GM12875 (cell line): ENCODE data around the gene TECTA.

Experiments
- H3K4me3 ChIP-seq: one replicate; pipeline ENCODE4 v1.5.1; 2011; ENCODE audit warnings: low read depth, low read length, control low read depth
- TF ChIP-seq, protein P1 (sequence below): IDR thresholded peaks from 2 replicates; pipeline ENCODE4 v1.5.1; 2011; ENCODE audit warnings: low read depth, mild to moderate bottlenecking, control low read depth, inconsistent platforms, low read length, moderate library complexity, borderline replicate concordance; ENCODE audit not compliant: insufficient read depth

The TECTA gene

DNA sequence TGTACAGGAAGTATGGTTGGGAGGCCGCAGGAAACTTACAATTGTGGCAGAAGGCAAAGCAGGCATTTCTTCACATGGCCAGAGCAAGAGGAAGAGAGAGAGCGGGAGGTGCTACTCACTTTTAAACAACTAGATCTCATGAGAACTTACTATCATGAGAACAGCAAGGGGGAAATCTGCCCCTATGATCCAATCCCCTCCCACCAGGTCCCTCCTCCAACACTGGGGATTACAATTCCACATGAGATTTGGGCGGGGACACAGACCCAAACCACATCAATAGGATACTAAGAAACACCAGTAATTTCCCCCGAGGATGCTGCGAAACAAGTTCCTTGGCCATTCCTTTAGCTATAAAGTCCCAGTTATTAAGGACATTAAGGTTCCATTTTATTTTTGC lies 97.4 kb downstream of the TECTA start:
- no peak overlapping the region for H3K4me3 ChIP-seq
- TF ChIP-seq, protein P1, sequence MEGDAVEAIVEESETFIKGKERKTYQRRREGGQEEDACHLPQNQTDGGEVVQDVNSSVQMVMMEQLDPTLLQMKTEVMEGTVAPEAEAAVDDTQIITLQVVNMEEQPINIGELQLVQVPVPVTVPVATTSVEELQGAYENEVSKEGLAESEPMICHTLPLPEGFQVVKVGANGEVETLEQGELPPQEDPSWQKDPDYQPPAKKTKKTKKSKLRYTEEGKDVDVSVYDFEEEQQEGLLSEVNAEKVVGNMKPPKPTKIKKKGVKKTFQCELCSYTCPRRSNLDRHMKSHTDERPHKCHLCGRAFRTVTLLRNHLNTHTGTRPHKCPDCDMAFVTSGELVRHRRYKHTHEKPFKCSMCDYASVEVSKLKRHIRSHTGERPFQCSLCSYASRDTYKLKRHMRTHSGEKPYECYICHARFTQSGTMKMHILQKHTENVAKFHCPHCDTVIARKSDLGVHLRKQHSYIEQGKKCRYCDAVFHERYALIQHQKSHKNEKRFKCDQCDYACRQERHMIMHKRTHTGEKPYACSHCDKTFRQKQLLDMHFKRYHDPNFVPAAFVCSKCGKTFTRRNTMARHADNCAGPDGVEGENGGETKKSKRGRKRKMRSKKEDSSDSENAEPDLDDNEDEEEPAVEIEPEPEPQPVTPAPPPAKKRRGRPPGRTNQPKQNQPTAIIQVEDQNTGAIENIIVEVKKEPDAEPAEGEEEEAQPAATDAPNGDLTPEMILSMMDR, result no peak

DNA sequence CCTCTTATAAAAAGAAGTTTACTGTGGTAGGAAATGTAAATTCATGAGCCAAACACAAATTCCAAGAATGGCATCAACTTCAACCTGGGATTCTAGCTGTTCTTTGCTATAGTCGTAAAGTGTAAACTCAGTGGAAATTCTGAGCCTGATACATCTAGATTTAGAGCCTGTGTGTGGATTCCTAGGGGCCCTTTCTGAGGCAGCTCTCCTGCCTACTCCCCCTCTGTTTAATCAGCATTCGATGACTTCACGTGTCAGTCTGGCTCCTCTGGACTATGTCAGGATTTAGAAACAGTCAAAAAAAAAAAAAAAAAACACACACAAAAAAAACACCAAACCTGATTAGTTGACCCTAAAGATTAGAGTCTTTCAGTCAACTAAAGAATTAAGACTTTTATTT lies 98.5 kb downstream of the TECTA start:
- TF ChIP-seq, protein P1, result no peak
- H3K4me3 ChIP-seq, result no peak overlapping the region

DNA sequence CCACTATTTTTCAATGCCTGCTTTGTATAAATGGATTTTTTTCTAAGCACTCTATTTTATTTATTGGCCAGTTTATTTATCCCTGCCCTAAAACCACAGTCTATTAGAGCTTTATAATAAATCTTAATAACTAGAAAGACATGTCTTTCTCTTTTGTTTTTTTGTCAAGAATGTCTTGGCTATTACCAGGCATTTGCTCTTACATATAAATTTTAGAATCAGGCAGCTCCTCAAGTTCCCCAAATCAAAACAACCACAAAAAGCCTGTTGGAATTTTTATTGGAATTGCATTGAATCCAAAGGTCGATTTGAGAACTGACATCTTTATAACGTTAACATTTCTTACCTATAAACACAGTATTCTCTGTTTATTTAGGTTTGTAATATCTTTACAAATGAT lies 105.8 kb downstream of the TECTA start:
- TF ChIP-seq, protein P1, result no peak
- H3K4me3 ChIP-seq, result no peak overlapping the region

DNA sequence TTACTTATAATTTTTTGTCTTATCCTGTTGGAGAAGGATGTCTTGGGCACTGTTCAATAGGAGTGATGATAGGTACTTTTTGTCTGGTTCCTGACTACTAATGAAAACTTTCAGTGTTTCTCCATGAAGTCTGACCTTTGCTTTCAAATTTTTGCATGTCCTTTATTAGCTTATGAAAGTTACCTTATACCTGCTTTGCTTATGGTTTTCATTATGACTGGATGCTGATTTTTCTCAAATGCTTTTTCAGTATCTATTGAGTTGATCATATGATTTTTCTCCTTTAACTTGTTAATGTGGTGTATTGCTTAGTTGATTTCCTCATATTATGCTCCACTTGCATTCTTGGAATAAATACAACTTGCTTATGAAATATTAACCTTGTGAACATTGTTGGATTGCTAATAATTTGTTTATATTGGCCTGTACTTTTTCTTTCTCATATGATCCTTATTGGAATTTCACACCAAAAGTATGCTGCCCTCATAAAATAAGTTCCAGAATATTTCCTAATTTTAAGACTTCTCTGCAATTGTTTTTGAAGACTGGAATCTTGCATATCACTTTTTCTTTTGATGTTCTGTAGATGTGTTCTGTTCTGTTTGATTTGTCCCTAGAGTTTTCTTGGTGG lies 106.6 kb downstream of the TECTA start:
- H3K4me3 ChIP-seq, result no peak overlapping the region
- TF ChIP-seq, protein P1, result no peak

DNA sequence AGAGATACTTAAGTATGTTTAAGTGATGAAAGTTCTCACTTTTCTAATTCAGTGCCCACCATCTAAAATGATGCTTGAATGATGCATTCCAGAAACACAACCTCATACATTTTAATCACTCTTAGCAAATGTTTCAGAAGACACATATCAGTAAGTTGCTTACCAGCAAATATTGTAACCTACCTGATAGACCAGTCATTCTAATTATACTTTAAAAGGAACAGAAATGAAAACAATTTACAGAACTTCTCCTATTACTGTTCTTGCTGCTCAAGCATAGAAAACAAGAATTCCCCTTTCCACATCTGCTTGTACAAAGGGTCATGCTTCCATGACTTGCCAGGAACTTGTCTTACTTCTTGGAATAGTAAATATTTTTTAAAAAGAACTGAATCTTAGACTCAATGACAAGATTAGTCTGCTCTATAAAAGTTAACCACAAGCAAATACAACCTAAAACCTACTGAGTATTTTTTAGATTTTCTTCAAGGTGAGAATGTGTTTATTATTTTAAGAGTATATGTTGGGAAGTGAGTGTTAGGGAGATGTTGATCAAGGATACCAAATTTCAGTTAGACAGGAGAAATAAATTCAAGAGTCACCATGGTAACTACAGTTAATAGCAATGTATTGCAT lies 109.5 kb downstream of the TECTA start:
- no peak overlapping the region for H3K4me3 ChIP-seq
- TF ChIP-seq, protein P1, result no peak

DNA sequence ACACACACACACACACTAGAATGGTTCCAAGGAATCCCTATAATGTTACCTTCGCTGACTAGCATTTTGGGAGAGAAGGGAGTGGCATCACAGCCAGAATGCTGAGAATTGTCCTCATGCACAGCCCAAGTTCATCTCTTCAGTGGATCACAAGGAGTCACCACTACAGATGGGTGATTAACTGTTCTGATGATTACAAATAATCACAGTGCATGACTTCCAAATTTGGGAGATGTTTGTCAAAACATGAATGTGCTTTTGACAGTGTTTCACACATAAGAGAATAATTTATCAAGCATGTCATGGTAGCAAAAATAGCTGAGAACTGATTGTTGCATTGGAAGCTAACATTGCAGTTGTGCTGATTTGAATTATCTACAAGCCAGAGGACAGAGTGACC lies 110.6 kb downstream of the TECTA start:
- no peak overlapping the region for H3K4me3 ChIP-seq
- TF ChIP-seq, protein P1, result no peak
